ENCODE measurements around the gene NALCN. TPM values are rescaled to one million over a fixed set of nuclear protein-coding genes. Genes with fewer than 3 reads are reported as not detected.

Gene NALCN
- total RNA-seq, 6 experiments from 2014 or later = 4.0 to 6.1 (median 5.0) TPM

DNA sequence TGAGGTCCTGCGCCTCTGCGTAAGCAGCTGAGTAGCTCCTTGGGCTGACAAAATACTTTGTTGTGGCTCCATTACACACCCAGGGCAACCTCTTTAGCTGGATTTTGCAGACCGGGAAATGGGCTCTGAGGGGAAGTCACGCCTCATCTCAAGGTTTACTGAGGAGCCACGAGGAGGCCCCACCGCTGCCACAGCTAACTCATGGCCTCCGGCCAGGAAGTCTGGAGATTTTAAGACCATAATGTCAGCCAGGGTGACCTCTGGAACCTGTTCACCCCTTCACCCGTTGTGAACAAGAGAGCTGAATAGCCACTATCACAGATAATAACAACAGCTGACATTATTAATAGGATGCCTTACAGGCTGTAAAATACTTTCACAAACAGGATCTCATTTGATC is 390.4 kb downstream of the NALCN start:
- no peak overlapping the region for H3K4me3 Mint-ChIP-seq
- peaks cover 8% of the 10 kb centered on the region; the same call in 1 of the 2 replicates for H3K4me1 Mint-ChIP-seq (ENCODE audit: low read depth)
- no peaks in the 10 kb centered on the region for H3K36me3 Mint-ChIP-seq (ENCODE audit: low read depth)
- TF ChIP-seq, protein P1, sequence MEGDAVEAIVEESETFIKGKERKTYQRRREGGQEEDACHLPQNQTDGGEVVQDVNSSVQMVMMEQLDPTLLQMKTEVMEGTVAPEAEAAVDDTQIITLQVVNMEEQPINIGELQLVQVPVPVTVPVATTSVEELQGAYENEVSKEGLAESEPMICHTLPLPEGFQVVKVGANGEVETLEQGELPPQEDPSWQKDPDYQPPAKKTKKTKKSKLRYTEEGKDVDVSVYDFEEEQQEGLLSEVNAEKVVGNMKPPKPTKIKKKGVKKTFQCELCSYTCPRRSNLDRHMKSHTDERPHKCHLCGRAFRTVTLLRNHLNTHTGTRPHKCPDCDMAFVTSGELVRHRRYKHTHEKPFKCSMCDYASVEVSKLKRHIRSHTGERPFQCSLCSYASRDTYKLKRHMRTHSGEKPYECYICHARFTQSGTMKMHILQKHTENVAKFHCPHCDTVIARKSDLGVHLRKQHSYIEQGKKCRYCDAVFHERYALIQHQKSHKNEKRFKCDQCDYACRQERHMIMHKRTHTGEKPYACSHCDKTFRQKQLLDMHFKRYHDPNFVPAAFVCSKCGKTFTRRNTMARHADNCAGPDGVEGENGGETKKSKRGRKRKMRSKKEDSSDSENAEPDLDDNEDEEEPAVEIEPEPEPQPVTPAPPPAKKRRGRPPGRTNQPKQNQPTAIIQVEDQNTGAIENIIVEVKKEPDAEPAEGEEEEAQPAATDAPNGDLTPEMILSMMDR (IDR thresholded peaks at IDR 0.05) = no peak
- no peaks in the 10 kb centered on the region for H3K9me3 Mint-ChIP-seq
- DNase-seq = no peak
- no peak overlapping the region for H3K27ac Mint-ChIP-seq
- H3K27me3 Mint-ChIP-seq (ENCODE audit: insufficient read depth) = peaks cover 7% of the 10 kb centered on the region

DNA sequence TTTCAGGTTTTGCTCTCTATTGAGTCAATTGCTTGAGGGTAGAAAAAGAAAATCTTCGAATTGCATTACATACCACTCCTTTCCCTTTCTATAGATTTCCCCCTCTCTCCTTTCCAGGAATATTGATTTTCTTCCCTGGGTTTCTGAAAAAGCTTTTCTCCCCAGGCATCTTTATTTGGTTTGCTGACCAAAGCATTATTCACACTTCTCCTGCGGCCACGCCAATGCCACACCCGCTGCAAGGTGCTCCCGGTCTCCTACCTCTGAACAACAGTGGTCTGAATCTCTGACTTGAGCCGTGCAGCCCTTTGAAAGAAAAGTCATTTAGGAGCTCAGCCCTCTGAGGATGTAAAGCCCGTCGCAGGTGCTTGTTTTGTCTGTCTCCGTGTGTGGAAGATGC is 390.8 kb downstream of the NALCN start:
- H3K4me1 Mint-ChIP-seq (ENCODE audit: low read depth) = peaks cover 8% of the 10 kb centered on the region; the same call in 1 of the 2 replicates
- H3K27me3 Mint-ChIP-seq (ENCODE audit: insufficient read depth) = peaks cover 7% of the 10 kb centered on the region
- H3K27ac Mint-ChIP-seq = no peak overlapping the region
- TF ChIP-seq, protein P1 (IDR thresholded peaks at IDR 0.05) = no peak
- DNase-seq = no peak
- H3K36me3 Mint-ChIP-seq (ENCODE audit: low read depth) = no peaks in the 10 kb centered on the region
- no peaks in the 10 kb centered on the region for H3K9me3 Mint-ChIP-seq
- H3K4me3 Mint-ChIP-seq = no peak overlapping the region

DNA sequence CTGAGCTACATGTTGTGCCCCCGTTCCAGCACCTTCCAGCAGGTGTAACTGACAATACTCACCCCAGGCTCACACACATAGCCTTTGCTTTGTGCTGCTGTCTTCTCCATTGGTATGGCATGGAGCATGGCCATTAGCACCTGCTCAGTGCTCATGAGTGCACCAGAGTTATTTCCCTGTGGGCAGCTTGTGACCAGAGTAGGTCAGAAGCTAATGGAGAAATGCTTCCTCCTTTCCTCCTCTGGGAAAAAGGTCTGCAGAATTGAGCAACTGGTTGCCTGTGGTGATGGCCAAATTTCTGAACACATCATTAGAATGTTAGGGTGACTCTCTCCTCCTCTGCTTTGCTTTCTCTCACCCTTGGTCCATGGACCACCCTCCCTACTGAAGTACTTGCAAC is 397.2 kb downstream of the NALCN start:
- no peaks in the 10 kb centered on the region for H3K9me3 Mint-ChIP-seq
- peak overlapping the region; percentile 45; the same call in 1 of the 2 replicates for H3K27ac Mint-ChIP-seq

DNA sequence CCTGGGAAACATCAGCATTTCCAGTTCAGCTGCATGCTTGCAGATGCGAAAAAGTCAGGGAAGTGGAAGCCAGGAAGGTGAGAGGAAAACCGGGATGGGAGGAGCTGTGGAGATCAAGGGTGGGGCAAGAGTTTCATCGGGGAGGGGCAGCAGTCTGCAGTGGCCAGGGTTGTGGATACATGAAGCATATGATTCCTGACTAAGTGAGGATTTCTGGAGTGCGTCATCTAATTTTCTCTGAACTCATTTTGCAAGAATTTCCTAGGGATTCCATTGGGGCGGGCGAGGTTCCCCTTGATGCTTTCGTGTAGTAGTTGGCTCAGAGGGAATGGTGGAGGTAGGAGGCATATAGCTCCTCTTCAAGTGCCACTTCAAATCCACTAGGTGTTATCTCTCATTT is 397.6 kb downstream of the NALCN start:
- TF ChIP-seq, protein P1 (IDR thresholded peaks at IDR 0.05) = no peak
- Mint-ChIP-seq H3K27ac (peak overlapping the region; percentile 45; the same call in 1 of the 2 replicates), H3K4me3 (peak overlapping the region; percentile 52; the same call in 1 of the 2 replicates), H3K27me3 (ENCODE audit: insufficient read depth) (peaks cover 4% of the 10 kb centered on the region; the same call in 1 of the 2 replicates), H3K36me3 (ENCODE audit: low read depth) (no peaks in the 10 kb centered on the region), H3K4me1 (ENCODE audit: low read depth) (peaks cover 37% of the 10 kb centered on the region), H3K9me3 (no peaks in the 10 kb centered on the region)
- peak; percentile 70 for DNase-seq

More for the DNA sequence above, 397.2 kb downstream of the NALCN start:
- Mint-ChIP-seq H3K4me1 (ENCODE audit: low read depth) (peaks cover 37% of the 10 kb centered on the region), H3K27me3 (ENCODE audit: insufficient read depth) (peaks cover 4% of the 10 kb centered on the region; the same call in 1 of the 2 replicates), H3K4me3 (peak overlapping the region; percentile 52; the same call in 1 of the 2 replicates), H3K36me3 (ENCODE audit: low read depth) (no peaks in the 10 kb centered on the region)
- no peak for DNase-seq
- TF ChIP-seq, protein P1 (IDR thresholded peaks at IDR 0.05) = no peak

DNA sequence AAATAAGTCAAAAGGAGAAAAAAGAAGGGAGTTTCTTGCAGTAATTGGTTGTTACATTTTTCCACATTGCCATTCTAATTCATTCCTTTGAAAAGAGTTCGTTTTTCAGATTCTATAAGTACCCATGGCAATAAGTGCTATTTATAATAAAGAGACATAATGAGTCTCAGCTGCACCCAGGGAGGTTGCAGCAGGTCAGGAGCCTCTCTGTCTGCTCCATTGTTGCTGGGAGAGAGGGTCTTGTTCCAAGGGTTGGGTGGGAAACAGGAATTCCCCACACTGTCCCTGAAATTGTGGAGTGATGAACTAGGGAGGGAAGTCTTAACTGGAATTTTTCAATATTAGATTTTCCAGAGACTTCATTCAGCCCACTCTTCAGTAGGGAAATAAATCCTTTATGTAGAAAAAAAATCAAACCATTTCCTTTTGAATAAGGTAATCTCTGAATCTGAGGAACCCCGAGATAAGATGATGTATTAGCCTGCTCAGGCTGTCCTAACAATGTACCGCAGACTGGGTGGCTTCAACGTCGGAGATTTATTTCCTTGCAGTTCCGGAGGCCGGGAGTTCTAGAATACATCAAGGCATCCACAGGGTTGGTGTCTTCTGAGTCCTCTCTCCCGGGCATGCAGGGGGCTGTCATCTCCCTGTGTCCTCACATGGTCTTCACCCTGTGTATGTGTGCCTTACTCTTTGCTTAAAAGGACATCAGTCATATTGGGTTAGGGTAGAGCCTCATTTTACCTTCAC is 399.0 kb downstream of the NALCN start:
- H3K27me3 Mint-ChIP-seq (ENCODE audit: insufficient read depth) = peaks cover 4% of the 10 kb centered on the region; the same call in 1 of the 2 replicates
- H3K4me1 Mint-ChIP-seq (ENCODE audit: low read depth) = peaks cover 37% of the 10 kb centered on the region
- no peaks in the 10 kb centered on the region for H3K9me3 Mint-ChIP-seq
- H3K4me3 Mint-ChIP-seq = no peak overlapping the region
- TF ChIP-seq, protein P1 (IDR thresholded peaks at IDR 0.05) = no peak
- H3K36me3 Mint-ChIP-seq (ENCODE audit: low read depth) = no peaks in the 10 kb centered on the region
- H3K27ac Mint-ChIP-seq = no peak overlapping the region
- DNase-seq = no peak
